GM12878 (cell line): ENCODE measurements around the gene LRRC45. TPM values are rescaled to one million over a fixed set of nuclear protein-coding genes. Genes with fewer than 3 reads are reported as not detected.
A peak's percentile ranks its signal among the peaks of the same experiment; 100 is the strongest.

Experiments used
- CHD2 ChIP-seq: IDR thresholded peaks from 2 replicates; pipeline ENCODE4 v1.6.1; 2011; ENCODE audit warnings: low read depth, low read length, improper control_type of control experiment, borderline replicate concordance
- CREM ChIP-seq: IDR thresholded peaks from 2 replicates; pipeline ENCODE4 v1.6.1; 2014; ENCODE audit warnings: antibody characterized with exemption, low read depth
- EED ChIP-seq: sonication (generic); IDR thresholded peaks from 2 replicates; pipeline ENCODE4 v1.6.1; 2016; ENCODE audit warnings: antibody characterized with exemption, low read depth
- EGR1 ChIP-seq, 2 experiments: IDR thresholded peaks; 1 replicate in 1 of 2; 2 replicates in 1 of 2; pipeline ENCODE4 v1.6.1; 2011 to 2012; ENCODE audit warnings: low read depth in 2 of 2, low read length in 2 of 2, borderline replicate concordance in 1 of 2, mild to moderate bottlenecking in 1 of 2, moderate library complexity in 1 of 2
- FOXM1 ChIP-seq: IDR thresholded peaks from 2 replicates; pipeline ENCODE4 v1.6.1; 2012; ENCODE audit warnings: low read depth, mild to moderate bottlenecking, inconsistent platforms, low read length, moderate library complexity
- HDAC6 ChIP-seq: fragments of 200-600 bp; sonication (generic); IDR thresholded peaks from one replicate; pipeline ENCODE4 v1.8.0; 2017; ENCODE audit warnings: antibody characterized with exemption; ENCODE audit not compliant: unreplicated experiment
- IRF4 ChIP-seq: IDR thresholded peaks from 2 replicates; pipeline ENCODE4 v1.6.1; 2011; ENCODE audit warnings: low read depth, low read length
- JUND ChIP-seq: IDR thresholded peaks from 2 replicates; pipeline ENCODE4 v1.6.1; 2012; ENCODE audit warnings: low read depth, mild to moderate bottlenecking, low read length, improper control_type of control experiment, moderate library complexity
- MYC ChIP-seq: IDR thresholded peaks from 2 replicates; pipeline ENCODE4 v1.6.1; 2011; ENCODE audit warnings: mild to moderate bottlenecking, low read length, moderate library complexity, inconsistent platforms; ENCODE audit not compliant: insufficient read depth, insufficient replicate concordance, insufficient read length, severe bottlenecking
- NFIC ChIP-seq: IDR thresholded peaks from 2 replicates; pipeline ENCODE4 v1.6.1; 2012; ENCODE audit warnings: low read depth, mild to moderate bottlenecking, inconsistent platforms, low read length, moderate library complexity
- NFXL1 ChIP-seq: fragments of 450-650 bp; IDR thresholded peaks from 2 replicates; pipeline ENCODE4 v1.6.1; 2017; ENCODE audit warnings: antibody characterized with exemption, mild to moderate bottlenecking, borderline replicate concordance
- NFYB ChIP-seq: IDR thresholded peaks from 2 replicates; pipeline ENCODE4 v1.6.1; 2011; ENCODE audit warnings: low read depth, mild to moderate bottlenecking, low read length, improper control_type of control experiment, moderate library complexity; ENCODE audit not compliant: insufficient read depth
- PAX8 ChIP-seq: fragments of 450-650 bp; IDR thresholded peaks from 2 replicates; pipeline ENCODE4 v1.6.1; 2017; ENCODE audit warnings: mild to moderate bottlenecking, moderate library complexity
- SMAD5 ChIP-seq: IDR thresholded peaks from 2 replicates; pipeline ENCODE4 v1.6.1; 2016; ENCODE audit warnings: antibody characterized with exemption, low read depth
- SMC3 ChIP-seq: IDR thresholded peaks from 2 replicates; pipeline ENCODE4 v1.6.1; 2011; ENCODE audit warnings: low read length, improper control_type of control experiment, borderline replicate concordance
- SPI1 ChIP-seq: IDR thresholded peaks from 2 replicates; pipeline ENCODE4 v1.6.1; 2011; ENCODE audit warnings: low read depth, mild to moderate bottlenecking, low read length, moderate library complexity, borderline replicate concordance; ENCODE audit not compliant: insufficient read depth
- SREBF1 ChIP-seq: IDR thresholded peaks from 2 replicates; pipeline ENCODE4 v1.6.1; 2012; ENCODE audit warnings: mild to moderate bottlenecking, low read length
- STAT1 ChIP-seq: fragments of 450-650 bp; conservative IDR thresholded peaks from 2 replicates; pipeline ENCODE4 v1.6.1; 2014; ENCODE audit warnings: antibody characterized with exemption, mild to moderate bottlenecking
- TARDBP ChIP-seq: IDR thresholded peaks from 2 replicates; pipeline ENCODE4 v1.6.1; 2016; ENCODE audit warnings: borderline replicate concordance
- WRNIP1 ChIP-seq: IDR thresholded peaks from 2 replicates; pipeline ENCODE4 v1.6.1; 2011; ENCODE audit warnings: low read depth, low read length, improper control_type of control experiment, borderline replicate concordance
- ZNF24 ChIP-seq: fragments of 450-650 bp; IDR thresholded peaks from 2 replicates; pipeline ENCODE4 v1.6.1; 2017; ENCODE audit warnings: antibody characterized with exemption, mild to moderate bottlenecking
- ZNF622 ChIP-seq: fragments of 450-650 bp; IDR thresholded peaks from 2 replicates; pipeline ENCODE4 v1.6.1; 2017; ENCODE audit warnings: mild to moderate bottlenecking, inconsistent platforms
- polyA plus RNA-seq, 11 experiments: library from polyadenylated mRNA; depleted of rRNA in 4 of 11; unstranded in 6 of 11; stranded (reverse) in 5 of 11; fragments of >200 nt; fragmentation: Nextera tagmentation in 4 of 11; fragmentation: Illumina TruSeq in 1 of 11; extraction: Ambion mirVana in 4 of 11; extraction: Trizol in 1 of 11; gene quantifications; 1 replicate in 1 of 11; 2 replicates in 10 of 11; pipeline versions ENCODE4 v1.2.1 to v1.2.3, GENCODE V29; 2011 to 2016; ENCODE audit warnings: inconsistent platforms in 2 of 11, missing spikeins in 2 of 11, low read depth in 1 of 11
- total RNA-seq, 4 experiments: library from RNA; depleted of rRNA in 3 of 4; stranded (reverse); fragments of >200 nt in 3 of 4; fragmentation: Illumina TruSeq in 1 of 4; extraction: Trizol in 1 of 4; gene quantifications; 2 replicates each; pipeline versions ENCODE4 v1.2.1 to v1.2.3, GENCODE V29; 2013 to 2021
- TF ChIP-seq, protein P1 (sequence below): IDR thresholded peaks from 2 replicates; pipeline ENCODE4 v1.6.1; 2012; ENCODE audit warnings: low read length, inconsistent platforms
- TF ChIP-seq, protein P2 (sequence below): fragments of 450-650 bp; IDR thresholded peaks from 2 replicates; pipeline ENCODE4 v1.6.1; 2018; ENCODE audit warnings: borderline replicate concordance, mild to moderate bottlenecking; ENCODE audit not compliant: partially characterized antibody
- TF ChIP-seq, protein P3 (sequence below): fragments of 450-650 bp; IDR thresholded peaks from 2 replicates; pipeline ENCODE4 v1.6.1; 2017; ENCODE audit warnings: mild to moderate bottlenecking, low read depth, inconsistent platforms; ENCODE audit not compliant: poor library complexity, severe bottlenecking

LRRC45 gene
- total and polyA plus RNA-seq, 10 of the 15 experiments (the other 5 are each of a cell fraction or from before 2014, with no cell fraction given): 0.03 to 27.7 (median 10.4) TPM

DNA sequence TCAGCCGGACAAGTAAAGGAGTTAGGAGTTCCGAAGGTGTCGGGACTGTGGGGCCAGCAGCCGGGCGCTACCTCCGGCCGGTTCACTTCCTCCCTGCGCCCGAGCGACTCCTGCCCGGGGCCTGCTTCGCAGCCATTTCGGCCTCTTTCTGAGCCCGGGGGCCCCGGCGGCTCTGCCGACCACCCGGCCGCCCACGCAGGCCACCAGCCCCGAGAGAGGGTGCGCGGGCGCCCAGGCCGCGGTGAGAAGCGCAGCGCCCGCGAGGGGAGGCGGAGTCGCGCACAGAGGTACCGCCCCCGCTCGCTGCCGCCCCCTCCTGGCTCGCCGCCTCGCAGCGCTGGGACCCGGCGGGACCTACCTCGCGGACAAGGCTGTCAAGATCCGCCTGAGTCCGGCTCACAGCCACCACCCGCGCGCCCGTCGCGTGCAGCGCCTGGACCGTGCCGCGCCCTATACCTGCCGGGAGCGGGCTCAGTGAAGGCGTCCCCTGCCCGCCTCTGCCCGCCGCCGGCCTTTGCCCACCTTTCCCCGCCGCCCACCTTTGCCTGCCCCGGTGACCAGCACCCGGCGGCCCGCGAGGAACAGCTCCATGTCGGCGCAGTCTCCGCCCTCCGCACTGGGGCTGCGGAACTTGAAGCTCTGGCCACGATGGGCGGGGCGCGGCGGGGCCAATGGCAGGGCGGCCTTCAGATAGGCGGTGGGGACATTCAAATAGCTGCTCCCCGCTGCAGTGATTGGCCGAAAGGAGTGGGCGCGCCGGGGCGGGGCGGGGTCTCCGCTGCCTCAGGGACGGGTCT lies 14.2 kb downstream of the LRRC45 start, which contains the start of gene DCXR (continued):
- TF ChIP-seq MYC (peak; percentile 46), NFIC (no peak), CREM (no peak), FOXM1 (no peak), NFXL1 (no peak), IRF4 (no peak), PAX8 (no peak), SREBF1 (no peak), SMAD5 (peak; percentile 86), ZNF24 (0 out of 2 replicates have a peak, but pooled peaks have one; percentile 67), JUND (no peak), CHD2 (no peak), ZNF622 (no peak), WRNIP1 (no peak), SPI1 (peak; percentile 42; the same call in 1 of the 2 replicates), STAT1 (0 out of 2 replicates have a peak, but pooled peaks have one; percentile 48), HDAC6 (no peak), EGR1 (IDR thresholded peaks at IDR 0.05; ENCODE audit: borderline replicate concordance in 1 of 2, low read depth in 2 of 2, low read length in 2 of 2) (peak in 1 of 2 experiments; percentile 96; a peak in 2 of 3 replicates), TARDBP (no peak), NFYB (peak; percentile 91), SMC3 (no peak), EED (no peak)
- TF ChIP-seq, protein P1, sequence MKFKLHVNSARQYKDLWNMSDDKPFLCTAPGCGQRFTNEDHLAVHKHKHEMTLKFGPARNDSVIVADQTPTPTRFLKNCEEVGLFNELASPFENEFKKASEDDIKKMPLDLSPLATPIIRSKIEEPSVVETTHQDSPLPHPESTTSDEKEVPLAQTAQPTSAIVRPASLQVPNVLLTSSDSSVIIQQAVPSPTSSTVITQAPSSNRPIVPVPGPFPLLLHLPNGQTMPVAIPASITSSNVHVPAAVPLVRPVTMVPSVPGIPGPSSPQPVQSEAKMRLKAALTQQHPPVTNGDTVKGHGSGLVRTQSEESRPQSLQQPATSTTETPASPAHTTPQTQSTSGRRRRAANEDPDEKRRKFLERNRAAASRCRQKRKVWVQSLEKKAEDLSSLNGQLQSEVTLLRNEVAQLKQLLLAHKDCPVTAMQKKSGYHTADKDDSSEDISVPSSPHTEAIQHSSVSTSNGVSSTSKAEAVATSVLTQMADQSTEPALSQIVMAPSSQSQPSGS: no peak
- TF ChIP-seq, protein P2, sequence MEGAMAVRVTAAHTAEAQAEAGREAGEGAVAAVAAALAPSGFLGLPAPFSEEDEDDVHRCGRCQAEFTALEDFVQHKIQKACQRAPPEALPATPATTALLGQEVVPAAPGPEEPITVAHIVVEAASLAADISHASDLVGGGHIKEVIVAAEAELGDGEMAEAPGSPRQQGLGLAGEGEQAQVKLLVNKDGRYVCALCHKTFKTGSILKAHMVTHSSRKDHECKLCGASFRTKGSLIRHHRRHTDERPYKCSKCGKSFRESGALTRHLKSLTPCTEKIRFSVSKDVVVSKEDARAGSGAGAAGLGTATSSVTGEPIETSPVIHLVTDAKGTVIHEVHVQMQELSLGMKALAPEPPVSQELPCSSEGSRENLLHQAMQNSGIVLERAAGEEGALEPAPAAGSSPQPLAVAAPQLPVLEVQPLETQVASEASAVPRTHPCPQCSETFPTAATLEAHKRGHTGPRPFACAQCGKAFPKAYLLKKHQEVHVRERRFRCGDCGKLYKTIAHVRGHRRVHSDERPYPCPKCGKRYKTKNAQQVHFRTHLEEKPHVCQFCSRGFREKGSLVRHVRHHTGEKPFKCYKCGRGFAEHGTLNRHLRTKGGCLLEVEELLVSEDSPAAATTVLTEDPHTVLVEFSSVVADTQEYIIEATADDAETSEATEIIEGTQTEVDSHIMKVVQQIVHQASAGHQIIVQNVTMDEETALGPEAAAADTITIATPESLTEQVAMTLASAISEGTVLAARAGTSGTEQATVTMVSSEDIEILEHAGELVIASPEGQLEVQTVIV: peak; percentile 31
- TF ChIP-seq, protein P3, sequence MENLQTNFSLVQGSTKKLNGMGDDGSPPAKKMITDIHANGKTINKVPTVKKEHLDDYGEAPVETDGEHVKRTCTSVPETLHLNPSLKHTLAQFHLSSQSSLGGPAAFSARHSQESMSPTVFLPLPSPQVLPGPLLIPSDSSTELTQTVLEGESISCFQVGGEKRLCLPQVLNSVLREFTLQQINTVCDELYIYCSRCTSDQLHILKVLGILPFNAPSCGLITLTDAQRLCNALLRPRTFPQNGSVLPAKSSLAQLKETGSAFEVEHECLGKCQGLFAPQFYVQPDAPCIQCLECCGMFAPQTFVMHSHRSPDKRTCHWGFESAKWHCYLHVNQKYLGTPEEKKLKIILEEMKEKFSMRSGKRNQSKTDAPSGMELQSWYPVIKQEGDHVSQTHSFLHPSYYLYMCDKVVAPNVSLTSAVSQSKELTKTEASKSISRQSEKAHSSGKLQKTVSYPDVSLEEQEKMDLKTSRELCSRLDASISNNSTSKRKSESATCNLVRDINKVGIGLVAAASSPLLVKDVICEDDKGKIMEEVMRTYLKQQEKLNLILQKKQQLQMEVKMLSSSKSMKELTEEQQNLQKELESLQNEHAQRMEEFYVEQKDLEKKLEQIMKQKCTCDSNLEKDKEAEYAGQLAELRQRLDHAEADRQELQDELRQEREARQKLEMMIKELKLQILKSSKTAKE: no peak
